Measurements from ENCODE around the gene TSPY1.
"Not testable (repeated sequence)": the region's sequence is repeated elsewhere in the genome, so short reads cannot be mapped to it uniquely, and the experiment has no call there.

The TSPY1 gene, protein sequence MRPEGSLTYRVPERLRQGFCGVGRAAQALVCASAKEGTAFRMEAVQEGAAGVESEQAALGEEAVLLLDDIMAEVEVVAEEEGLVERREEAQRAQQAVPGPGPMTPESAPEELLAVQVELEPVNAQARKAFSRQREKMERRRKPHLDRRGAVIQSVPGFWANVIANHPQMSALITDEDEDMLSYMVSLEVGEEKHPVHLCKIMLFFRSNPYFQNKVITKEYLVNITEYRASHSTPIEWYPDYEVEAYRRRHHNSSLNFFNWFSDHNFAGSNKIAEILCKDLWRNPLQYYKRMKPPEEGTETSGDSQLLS

DNA sequence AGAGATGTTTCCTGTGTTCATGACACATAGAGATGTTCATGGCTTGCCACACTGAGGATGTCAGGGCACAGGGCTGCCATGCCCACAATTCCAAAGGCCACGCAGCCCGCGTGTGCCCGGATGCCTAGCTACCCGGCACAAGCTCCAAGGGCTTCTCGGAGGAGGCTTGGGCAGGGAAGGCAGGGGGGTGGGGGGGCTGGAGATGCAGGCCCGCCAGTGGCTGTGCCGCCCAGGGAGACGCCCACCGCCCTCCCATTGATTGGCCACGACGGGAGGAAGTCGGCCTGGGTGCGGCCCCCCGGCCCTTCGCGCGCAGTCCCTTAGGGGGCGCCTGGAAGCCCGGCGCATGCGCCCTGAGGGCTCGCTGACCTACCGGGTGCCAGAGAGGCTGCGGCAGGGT lies at the start of gene TSPY1:
Gene TSPY1 (plus strand): TSS at position 301 of the 400 bp plus-strand sequence. CDS start 46 bp downstream, at position 347.
- DNase-seq = not testable (repeated sequence)

DNA sequence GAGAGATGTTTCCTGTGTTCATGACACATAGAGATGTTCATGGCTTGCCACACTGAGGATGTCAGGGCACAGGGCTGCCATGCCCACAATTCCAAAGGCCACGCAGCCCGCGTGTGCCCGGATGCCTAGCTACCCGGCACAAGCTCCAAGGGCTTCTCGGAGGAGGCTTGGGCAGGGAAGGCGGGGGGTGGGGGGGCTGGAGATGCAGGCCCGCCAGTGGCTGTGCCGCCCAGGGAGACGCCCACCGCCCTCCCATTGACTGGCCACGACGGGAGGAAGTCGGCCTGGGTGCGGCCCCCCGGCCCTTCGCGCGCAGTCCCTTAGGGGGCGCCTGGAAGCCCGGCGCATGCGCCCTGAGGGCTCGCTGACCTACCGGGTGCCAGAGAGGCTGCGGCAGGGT lies 20.2 kb downstream of the TSPY1 start, which contains the start of gene TSPY9:
Gene TSPY9 (plus strand): TSS at position 301 of the 400 bp plus-strand sequence. CDS start 46 bp downstream, at position 347.
- DNase-seq = not testable (repeated sequence)

DNA sequence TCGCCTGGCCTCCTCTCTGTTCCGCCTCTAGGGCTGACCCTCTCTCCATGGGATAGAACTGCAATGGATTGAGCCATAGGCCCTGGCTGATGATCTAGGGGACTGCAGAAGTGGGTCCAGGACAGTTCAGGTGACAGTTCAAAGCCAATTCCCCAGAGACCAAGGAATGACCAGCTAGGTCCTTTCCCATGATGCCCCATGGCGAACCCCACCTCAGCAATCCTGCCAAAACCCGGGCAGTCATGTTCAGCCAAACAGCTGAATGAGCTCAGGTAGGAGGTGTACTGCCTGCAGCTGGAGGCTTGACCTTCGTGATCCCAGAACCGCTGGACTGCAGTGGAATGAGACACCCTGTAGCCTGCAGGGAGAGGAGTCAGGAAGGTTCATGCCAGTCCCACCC lies 37.6 kb downstream of the TSPY1 start:
- DNase-seq = not testable (repeated sequence)

DNA sequence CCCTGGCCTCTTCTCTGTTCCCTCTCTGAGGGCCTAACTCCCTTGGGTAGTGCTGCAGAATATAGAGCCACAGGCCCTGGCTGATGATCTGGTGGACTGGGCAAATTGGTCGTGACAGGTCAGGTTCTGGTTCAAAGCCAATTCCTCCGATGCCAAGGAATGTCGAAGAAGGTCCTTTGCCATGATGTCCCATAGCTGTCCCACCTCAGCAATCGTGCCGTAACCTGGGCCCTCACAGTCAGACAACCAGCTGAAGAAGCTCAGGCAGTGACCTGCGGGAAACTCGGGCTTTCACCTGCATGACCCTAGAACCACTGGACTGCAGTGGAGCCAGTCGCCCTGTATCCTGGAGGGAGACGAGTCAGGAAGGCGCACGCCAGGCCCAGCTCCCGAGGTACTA lies 49.5 kb downstream of the TSPY1 start:
- DNase-seq = not testable (repeated sequence)
